ENCODE measurements around the gene CYP4F2.
"Not testable (repeated sequence)": the region's sequence is repeated elsewhere in the genome, so short reads cannot be mapped to it uniquely, and the experiment has no call there.

CYP4F2 gene

GRCh38 chr19:15899561-15899960 is 1.7 kb upstream of the CYP4F2 start:
- DNase-seq: not testable (repeated sequence)

GRCh38 chr19:15897026-15897737 is 692 bp downstream of the CYP4F2 start:
- no peak for DNase-seq

GRCh38 chr19:15895876-15896430 is 1.9 kb downstream of the CYP4F2 start:
- DNase-seq: no peak

GRCh38 chr19:15894359-15894758 is 3.5 kb downstream of the CYP4F2 start:
- DNase-seq: no peak

GRCh38 chr19:15893477-15893876 is 4.4 kb downstream of the CYP4F2 start:
- DNase-seq: no peak

GRCh38 chr19:15892012-15892411 is 5.9 kb downstream of the CYP4F2 start:
- no peak for DNase-seq

- DNase-seq: no peak
Observed at GRCh38 chr19:15891434-15891833, 6.4 kb downstream of the CYP4F2 start.

GRCh38 chr19:15889339-15889738 is 8.5 kb downstream of the CYP4F2 start:
- not testable (repeated sequence) for DNase-seq

GRCh38 chr19:15885919-15886318 is 12.0 kb downstream of the CYP4F2 start:
- no peak for DNase-seq

GRCh38 chr19:15885167-15885566 is 12.7 kb downstream of the CYP4F2 start:
- DNase-seq: no peak

GRCh38 chr19:15883329-15883728 is 14.5 kb downstream of the CYP4F2 start:
- DNase-seq: not testable (repeated sequence)

GRCh38 chr19:15874821-15875474 is 22.9 kb downstream of the CYP4F2 start:
- DNase-seq: no peak

GRCh38 chr19:15873771-15874170 is 24.1 kb downstream of the CYP4F2 start:
- not testable (repeated sequence) for DNase-seq

- DNase-seq: no peak
Observed at GRCh38 chr19:15871570-15871969, 26.3 kb downstream of the CYP4F2 start.

- DNase-seq: no peak
Observed at GRCh38 chr19:15869873-15870272, 28.0 kb downstream of the CYP4F2 start.

GRCh38 chr19:15869109-15869555 is 28.7 kb downstream of the CYP4F2 start:
- peak; percentile 61 for DNase-seq

GRCh38 chr19:15866636-15867035 is 31.2 kb downstream of the CYP4F2 start:
- no peak for DNase-seq

GRCh38 chr19:15864824-15865223 is 33.0 kb downstream of the CYP4F2 start:
- no peak for DNase-seq

GRCh38 chr19:15863272-15863671 is 34.6 kb downstream of the CYP4F2 start:
- DNase-seq: no peak

GRCh38 chr19:15862444-15862843 is 35.4 kb downstream of the CYP4F2 start:
- DNase-seq: no peak

GRCh38 chr19:15860522-15860921 is 37.4 kb downstream of the CYP4F2 start:
- DNase-seq: no peak

GRCh38 chr19:15859187-15859586 is 38.7 kb downstream of the CYP4F2 start:
- no peak for DNase-seq

GRCh38 chr19:15850385-15850784 is 47.5 kb downstream of the CYP4F2 start:
- no peak for DNase-seq

GRCh38 chr19:15846923-15847322 is 51.0 kb downstream of the CYP4F2 start:
- no peak for DNase-seq

Measured in CD4-positive, alpha-beta T cell treated with Interleukin-17A for 1 hour (primary cell).